SK-N-SH (cell line): ENCODE data around the gene HDDC2. TPM values are rescaled to one million over a fixed set of nuclear protein-coding genes. Genes with fewer than 3 reads are reported as not detected.

Experiments used
- CTCF ChIA-PET: fragments of 300-600, 350-600 bp; formaldehyde crosslinking; extraction: SDS; loops from one replicate; lab custom pipeline; 2021; lab: Yijun Ruan, JAX
- POLR2A ChIA-PET: fragments of 350-600 bp; sonication (Branson Sonifier 250); formaldehyde crosslinking; extraction: SDS; loops from one replicate; lab custom pipeline; 2020; ENCODE audit warnings: antibody characterized with exemption, inconsistent platforms; lab: Yijun Ruan, JAX
- DNase-seq: peaks from one replicate; pipeline ENCODE4 v3.0.0; 2012
- H2AFZ ChIP-seq: fragments of 200-600 bp; sonication (generic); 2 replicates; pipeline ENCODE4 v1.8.1; 2016; ENCODE audit warnings: antibody characterized with exemption, mild to moderate bottlenecking, low read depth
- H3F3A ChIP-seq: fragments of 200-600 bp; sonication (generic); replicated peaks from 2 replicates; pipeline ENCODE3; 2016; ENCODE audit warnings: antibody characterized with exemption, mild to moderate bottlenecking; ENCODE audit not compliant: insufficient read depth
- H3K27ac ChIP-seq, 2 experiments: fragments of 200-500 bp in 1 of 2; fragments of 200-600 bp in 1 of 2; sonication (Bioruptor generic) in 1 of 2; sonication (generic), shearing (Covaris generic) in 1 of 2; 2 replicates each; pipeline versions ENCODE4 v1.5.1 to v1.6.1; 2014 to 2016; ENCODE audit warnings: low read depth in 2 of 2, inconsistent platforms in 1 of 2, low read length in 1 of 2, mild to moderate bottlenecking in 1 of 2, mixed read lengths in 1 of 2
- H3K27me3 ChIP-seq: fragments of 200-600 bp; sonication (generic), shearing (Covaris generic); 2 replicates; pipeline ENCODE4 v1.6.1; 2016; ENCODE audit warnings: mixed run types; ENCODE audit not compliant: insufficient read depth
- H3K36me3 ChIP-seq, 2 experiments: fragments of 200-500 bp in 1 of 2; fragments of 200-600 bp in 1 of 2; sonication (Bioruptor generic) in 1 of 2; sonication (generic) in 1 of 2; replicated peaks in 1 of 2; 2 replicates each; pipeline versions ENCODE3 to v1.5.1; 2014 to 2016; ENCODE audit warnings: low read length in 1 of 2, mild to moderate bottlenecking in 1 of 2; ENCODE audit not compliant: insufficient read depth in 2 of 2, control insufficient read depth in 1 of 2
- H3K4me1 ChIP-seq, 2 experiments: fragments of 200-500 bp in 1 of 2; fragments of 200-600 bp in 1 of 2; sonication (Bioruptor generic) in 1 of 2; sonication (generic), shearing (Covaris generic) in 1 of 2; 2 replicates each; pipeline versions ENCODE4 v1.5.1 to v1.6.1; 2014 to 2016; ENCODE audit warnings: low read depth in 1 of 2, low read length in 1 of 2, mixed run types in 1 of 2; ENCODE audit not compliant: insufficient read depth in 2 of 2, control insufficient read depth in 1 of 2
- H3K4me2 ChIP-seq: fragments of 200-600 bp; sonication (generic), shearing (Covaris generic); 2 replicates; pipeline ENCODE4 v1.6.1; 2017; ENCODE audit warnings: mixed run types
- H3K4me3 ChIP-seq, 2 experiments: fragments of 200-500 bp in 1 of 2; fragments of 200-600 bp in 1 of 2; sonication (Bioruptor generic) in 1 of 2; sonication (generic), shearing (Covaris generic) in 1 of 2; 2 replicates each; pipeline versions ENCODE4 v1.5.1 to v1.8.1; 2014 to 2016; ENCODE audit warnings: low read depth in 2 of 2, inconsistent platforms in 1 of 2, low read length in 1 of 2, mild to moderate bottlenecking in 1 of 2, mixed read lengths in 1 of 2, moderate library complexity in 1 of 2
- H3K79me2 ChIP-seq: fragments of 200-600 bp; sonication (generic); 2 replicates; pipeline ENCODE4 v1.8.1; 2017; ENCODE audit warnings: mild to moderate bottlenecking; ENCODE audit not compliant: insufficient read depth
- H3K9ac ChIP-seq: fragments of 200-600 bp; sonication (generic); 2 replicates; pipeline ENCODE4 v1.6.1; 2017; ENCODE audit warnings: mixed run types
- H3K9me2 ChIP-seq: fragments of 200-600 bp; sonication (generic); 2 replicates; pipeline ENCODE4 v1.6.1; 2017; ENCODE audit warnings: mixed run types
- H3K9me3 ChIP-seq: fragments of 200-600 bp; sonication (generic); 2 replicates; pipeline ENCODE4 v1.6.1; 2017; ENCODE audit warnings: mixed run types, mild to moderate bottlenecking, moderate library complexity
- H4K20me1 ChIP-seq: fragments of 200-600 bp; sonication (generic); 2 replicates; pipeline ENCODE4 v1.6.1; 2017; ENCODE audit warnings: mild to moderate bottlenecking, mixed run types; ENCODE audit not compliant: insufficient read depth
- CHD2 ChIP-seq: fragments of 150-350 bp; IDR thresholded peaks from 2 replicates; pipeline ENCODE4 v1.6.1; 2018; ENCODE audit warnings: low read length; ENCODE audit not compliant: partially characterized antibody
- CTCF ChIP-seq: fragments of 200-600 bp; sonication (generic); IDR thresholded peaks from 2 replicates; pipeline ENCODE4 v1.6.1; 2017; ENCODE audit warnings: antibody characterized with exemption, mild to moderate bottlenecking, moderate library complexity
- ELF1 ChIP-seq: IDR thresholded peaks from 2 replicates; pipeline ENCODE4 v1.4.0; 2012
- EZH2phosphoT487 ChIP-seq: fragments of 200-600 bp; sonication (generic); IDR thresholded peaks from 2 replicates; pipeline ENCODE4 v1.6.1; 2017; ENCODE audit warnings: low read depth, mixed run types, mild to moderate bottlenecking, antibody characterized with exemption, moderate library complexity, borderline replicate concordance
- FOSL2 ChIP-seq: IDR thresholded peaks from 2 replicates; pipeline ENCODE4 v1.4.0; 2012; ENCODE audit warnings: low read depth, mild to moderate bottlenecking, moderate library complexity, borderline replicate concordance
- FOXM1 ChIP-seq: IDR thresholded peaks from 2 replicates; pipeline ENCODE4 v1.4.0; 2012; ENCODE audit warnings: low read depth, mild to moderate bottlenecking
- GABPA ChIP-seq: IDR thresholded peaks from 2 replicates; pipeline ENCODE4 v1.4.0; 2012; ENCODE audit warnings: low read depth, mild to moderate bottlenecking
- GATA2 ChIP-seq: sonication (generic); formaldehyde crosslinking; IDR thresholded peaks from 2 replicates; pipeline ENCODE4 v1.5.0; 2020; ENCODE audit warnings: mild to moderate bottlenecking, missing genetic modification reagents
- IRF3 ChIP-seq: fragments of 150-350 bp; IDR thresholded peaks from 2 replicates; pipeline ENCODE4 v1.6.1; 2016; ENCODE audit warnings: mild to moderate bottlenecking, low read depth, low read length
- JUND ChIP-seq: IDR thresholded peaks from 2 replicates; pipeline ENCODE4 v1.4.0; 2012
- MAX ChIP-seq: IDR thresholded peaks from 2 replicates; pipeline ENCODE4 v1.4.0; 2012; ENCODE audit warnings: low read depth
- MEF2A ChIP-seq: IDR thresholded peaks from 2 replicates; pipeline ENCODE4 v1.4.0; 2012; ENCODE audit warnings: low read depth, borderline replicate concordance
- NRF1 ChIP-seq: IDR thresholded peaks from 2 replicates; pipeline ENCODE4 v1.6.1; 2012; ENCODE audit warnings: low read depth, mild to moderate bottlenecking, low read length
- PBX3 ChIP-seq: IDR thresholded peaks from 2 replicates; pipeline ENCODE4; 2012
- POLR2AphosphoS5 ChIP-seq: IDR thresholded peaks from 2 replicates; pipeline ENCODE4 v1.6.1; 2012; ENCODE audit warnings: low read depth, low read length
- RAD21 ChIP-seq: IDR thresholded peaks from 2 replicates; pipeline ENCODE4 v1.6.1; 2012; ENCODE audit warnings: mild to moderate bottlenecking, low read length
- RCOR1 ChIP-seq: fragments of 150-350 bp; IDR thresholded peaks from 2 replicates; pipeline ENCODE4 v1.6.1; 2017; ENCODE audit warnings: antibody characterized with exemption, low read length
- REST ChIP-seq: IDR thresholded peaks from 2 replicates; pipeline ENCODE4 v1.6.1; 2012; ENCODE audit warnings: mild to moderate bottlenecking, low read depth, low read length, moderate library complexity
- RFX5 ChIP-seq: IDR thresholded peaks from 2 replicates; pipeline ENCODE4 v1.6.1; 2012; ENCODE audit warnings: mild to moderate bottlenecking, improper control_type of control experiment, low read length
- RXRA ChIP-seq: IDR thresholded peaks from 2 replicates; pipeline ENCODE4 v1.4.0; 2012; ENCODE audit warnings: low read depth, mild to moderate bottlenecking, borderline replicate concordance
- SMC3 ChIP-seq: IDR thresholded peaks from 2 replicates; pipeline ENCODE4 v1.6.1; 2012; ENCODE audit warnings: low read depth, low read length, improper control_type of control experiment
- TAF1 ChIP-seq: IDR thresholded peaks from 2 replicates; pipeline ENCODE4 v1.6.1; 2012; ENCODE audit warnings: low read depth, mild to moderate bottlenecking, low read length, moderate library complexity, borderline replicate concordance
- USF1 ChIP-seq: IDR thresholded peaks from 2 replicates; pipeline ENCODE4 v1.4.0; 2012; ENCODE audit warnings: low read depth, borderline replicate concordance
- USF2 ChIP-seq: fragments of 150-350 bp; IDR thresholded peaks from 2 replicates; pipeline ENCODE4 v1.6.1; 2017; ENCODE audit warnings: antibody characterized with exemption, low read length, low read depth, borderline replicate concordance
- YY1 ChIP-seq: IDR thresholded peaks from 2 replicates; pipeline ENCODE4 v1.4.0; 2012; ENCODE audit warnings: low read depth, mild to moderate bottlenecking
- WGBS: methylation state at CpG from one replicate; pipeline ENCODE4 v1.1.6; 2017; ENCODE audit warnings: low lambda C conversion rate; 5-methylcytosine and 5-hydroxymethylcytosine counted together
- polyA plus RNA-seq, 3 experiments: library from polyadenylated mRNA; depleted of rRNA; stranded (reverse); fragments of >200 nt; gene quantifications; 2 replicates each; pipeline ENCODE4 v1.2.3, GENCODE V29; 2012

The HDDC2 gene
- polyA plus RNA-seq, 1 of the 3 experiments (the other 2 are of a cell fraction), result 85.5 TPM

GRCh38 chr6:125310994-125311649 lies 9.4 kb upstream of the HDDC2 start:
- no peaks in the 10 kb centered on the region for H3F3A ChIP-seq
- no peaks in the 10 kb centered on the region for H4K20me1 ChIP-seq
- peaks cover 0 to 2% of the 10 kb centered on the region in 2 experiments; a peak in 1 of 4 replicates for H3K4me1 ChIP-seq
- no peaks in the 10 kb centered on the region for H3K36me3 ChIP-seq
- ChIA-PET CTCF (interaction anchor here (0.6 to 11.1 kb wide), 31 partner anchors 10 to 1317 kb away, joined by 3 to 278 read pairs (median 4); partner anchors contain the start of genes HDDC2, HEY2, HINT3 and NCOA7), POLR2A (no interaction called here)
- H3K4me2 ChIP-seq, result no peak overlapping the region
- peak; percentile 49 for DNase-seq
- peaks cover 13% of the 10 kb centered on the region; the same call in 1 of the 2 replicates for H3K27me3 ChIP-seq
- no peaks in the 10 kb centered on the region for H3K9me2 ChIP-seq
- H3K9me3 ChIP-seq, result no peaks in the 10 kb centered on the region
- no peak overlapping the region for H3K9ac ChIP-seq
- H3K79me2 ChIP-seq, result no peaks in the 10 kb centered on the region
- no peak overlapping the region for H3K27ac ChIP-seq
- WGBS, result 39% methylated on average over 7 of the region's 7 CpGs
- no peak overlapping the region for H2AFZ ChIP-seq
- H3K4me3 ChIP-seq, result no peak overlapping the region; a peak in 1 of 4 replicates
- TF ChIP-seq USF2 (no peak), RXRA (no peak), IRF3 (no peak), FOSL2 (no peak), FOXM1 (no peak), SMC3 (peak; percentile 70), EZH2phosphoT487 (no peak), GATA2 (CRISPR knock-in tag) (no peak), GABPA (no peak), NRF1 (no peak), TAF1 (no peak), ELF1 (no peak), RAD21 (peak; percentile 87), PBX3 (no peak), POLR2AphosphoS5 (no peak), USF1 (no peak), RCOR1 (no peak), REST (no peak), RFX5 (no peak), JUND (no peak), CTCF (peak; percentile 74), MAX (no peak), MEF2A (no peak), YY1 (no peak), CHD2 (no peak)
